ENCODE measurements around the gene SRC.

Gene SRC

DNA sequence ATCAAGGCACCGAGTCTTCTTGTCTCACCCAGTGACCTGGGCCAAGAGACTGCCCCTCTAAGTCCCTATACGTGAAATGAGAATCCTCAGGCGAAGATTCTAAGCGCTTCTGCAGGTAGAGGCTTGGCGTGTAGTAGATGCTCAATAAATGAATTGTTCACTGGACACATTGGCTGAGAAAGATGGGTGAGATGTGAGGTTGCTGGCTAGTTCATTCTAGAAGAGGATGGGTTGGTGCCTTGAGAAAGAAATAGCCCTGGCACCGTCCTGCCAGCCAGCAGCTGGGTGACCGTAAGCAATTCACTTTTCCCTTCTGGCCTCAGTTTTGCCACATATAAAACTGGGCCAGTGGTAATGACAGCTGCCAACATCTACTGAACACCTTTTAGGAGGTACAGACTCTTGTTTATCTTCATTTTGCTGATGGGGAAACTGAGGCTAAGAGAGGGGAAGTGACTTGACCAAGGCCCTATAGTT is 1.4 kb downstream of the SRC start:
- DNase-seq = no peak
- in situ Hi-C loops (cut with MboI; ENCODE audit: low pct_unique_long_range_greater_than_20kb, low sequenced_read_pairs) = no loop called here

DNA sequence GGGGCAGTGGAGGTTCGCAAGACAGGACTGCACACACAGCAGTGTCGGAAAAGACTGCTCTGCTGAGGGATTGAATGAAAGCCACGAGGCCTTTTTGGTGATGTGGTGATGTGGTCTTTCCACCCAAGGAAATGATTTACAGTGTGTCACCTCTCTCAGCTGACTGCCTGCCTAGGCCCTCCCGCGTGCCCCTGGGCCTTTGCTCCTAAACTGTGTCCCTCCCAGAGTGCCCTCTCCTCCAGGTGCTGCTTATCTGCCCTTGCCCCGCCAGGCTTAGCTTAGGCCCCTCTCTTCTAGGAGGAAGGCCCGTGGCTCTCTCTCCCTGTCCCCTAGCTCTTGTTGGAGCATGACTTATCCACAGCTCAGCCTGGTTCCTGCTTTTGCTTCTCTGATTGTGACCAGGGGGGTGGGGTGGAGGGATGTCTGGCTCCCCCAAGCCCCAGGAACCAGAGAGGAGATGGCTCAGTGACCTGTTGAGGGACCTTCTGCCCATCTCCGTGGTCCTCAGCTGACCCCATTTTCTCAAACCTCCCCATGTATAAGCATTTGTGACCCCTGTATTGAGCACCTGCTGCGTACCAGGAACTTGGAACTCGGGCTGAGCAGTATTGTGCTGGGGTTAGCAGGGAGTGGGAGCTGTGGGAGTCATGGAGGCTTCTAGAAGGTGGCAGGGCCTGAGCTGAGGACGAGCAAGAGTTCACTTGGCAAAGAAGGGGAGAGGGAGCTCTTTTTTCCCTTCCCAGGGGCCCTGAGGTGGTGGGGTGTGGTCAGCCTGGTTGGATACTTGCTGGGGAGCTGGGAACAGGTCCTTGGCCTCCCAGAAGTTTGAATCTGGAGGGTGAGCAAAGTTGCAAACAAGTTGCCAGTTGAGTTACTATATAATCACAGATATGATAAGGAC is 2.2 kb downstream of the SRC start:
- DNase-seq = peak; percentile 20
- in situ Hi-C loops (cut with MboI; ENCODE audit: low pct_unique_long_range_greater_than_20kb, low sequenced_read_pairs) = no loop called here

DNA sequence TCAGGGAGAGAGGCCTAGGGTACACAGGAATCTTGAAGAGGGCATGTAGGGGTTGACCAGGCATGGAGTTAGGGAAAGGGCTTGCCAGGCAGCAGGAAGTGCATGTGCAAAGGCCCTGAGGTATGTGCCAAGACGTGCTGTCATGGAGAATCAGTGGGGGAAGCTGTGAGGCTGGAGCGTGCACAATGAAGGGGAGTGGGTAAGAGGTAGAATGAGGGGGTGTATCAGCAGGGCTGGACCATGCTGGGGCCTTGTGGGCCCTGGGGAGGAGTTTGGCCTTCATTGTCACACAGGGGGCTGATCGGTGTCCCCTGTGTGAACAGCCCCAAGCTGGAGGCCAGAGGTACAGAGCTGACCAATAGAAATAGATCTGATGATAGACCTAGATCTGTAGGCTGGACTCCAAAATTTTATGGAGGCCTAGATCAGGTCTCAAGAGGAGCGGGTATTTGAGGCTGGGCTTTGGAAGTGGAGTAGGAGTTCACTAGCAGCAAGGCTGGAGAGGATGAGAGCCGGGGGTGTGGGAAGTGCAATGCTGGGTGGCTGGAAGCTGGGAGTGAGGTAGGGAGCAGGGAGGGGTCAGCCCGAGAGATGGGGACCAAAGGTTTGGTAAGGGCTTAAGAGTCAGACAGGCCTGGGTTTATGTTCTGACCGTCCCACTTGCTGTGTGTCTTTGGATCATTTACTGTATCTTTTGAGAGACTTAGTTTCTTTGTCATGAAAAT is 3.0 kb downstream of the SRC start:
- in situ Hi-C loops (cut with MboI; ENCODE audit: low pct_unique_long_range_greater_than_20kb, low sequenced_read_pairs) = no loop called here
- no peak for DNase-seq

DNA sequence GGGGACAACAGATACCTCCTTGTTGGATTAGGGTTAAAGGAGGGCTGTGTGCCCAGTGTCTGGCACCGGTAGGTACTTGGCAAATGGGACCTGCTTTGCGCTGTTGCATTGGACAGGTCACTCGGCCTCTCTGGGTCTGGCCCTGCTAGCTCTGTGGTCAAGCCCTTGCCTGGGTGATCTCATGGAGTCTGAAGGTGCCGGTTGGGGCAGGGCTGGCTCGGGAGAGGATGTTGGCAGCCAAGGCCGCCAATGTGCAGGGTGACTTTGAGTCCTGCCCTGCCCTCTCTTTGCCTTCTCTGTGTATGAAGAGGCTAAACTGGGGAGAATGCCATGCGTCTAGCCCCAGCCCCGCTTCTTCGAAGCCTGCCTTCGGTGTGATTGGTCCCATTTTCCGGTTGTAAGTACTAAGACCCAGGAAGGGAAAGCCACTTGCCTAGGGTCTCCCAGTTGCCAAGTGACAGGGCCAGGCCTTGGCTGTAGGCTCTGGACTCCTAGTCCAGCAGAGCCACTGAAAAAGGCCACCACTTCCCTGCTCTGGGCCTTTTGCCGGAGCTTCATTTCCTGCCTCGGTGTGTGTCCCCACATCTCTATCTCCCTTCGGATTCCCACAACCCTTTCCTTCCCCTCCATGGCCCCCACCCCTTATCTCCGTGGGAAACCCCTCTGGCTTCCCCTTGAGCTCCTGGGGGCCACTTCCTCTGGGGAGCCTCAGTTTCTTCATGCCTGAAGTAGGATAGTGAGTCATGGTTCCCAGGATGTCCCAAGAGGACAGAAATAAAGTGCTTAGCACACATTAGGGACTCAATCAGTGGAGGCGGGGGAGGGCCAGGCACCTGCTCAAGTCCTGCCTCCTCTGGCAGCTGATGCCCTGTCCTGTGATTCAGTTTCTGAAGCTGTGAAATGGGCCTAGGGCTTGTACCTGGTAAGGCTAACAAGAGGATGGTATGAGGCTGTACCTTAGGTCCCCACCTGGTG is 3.9 kb downstream of the SRC start:
- in situ Hi-C loops (cut with MboI; ENCODE audit: low pct_unique_long_range_greater_than_20kb, low sequenced_read_pairs) = no loop called here
- DNase-seq = no peak

DNA sequence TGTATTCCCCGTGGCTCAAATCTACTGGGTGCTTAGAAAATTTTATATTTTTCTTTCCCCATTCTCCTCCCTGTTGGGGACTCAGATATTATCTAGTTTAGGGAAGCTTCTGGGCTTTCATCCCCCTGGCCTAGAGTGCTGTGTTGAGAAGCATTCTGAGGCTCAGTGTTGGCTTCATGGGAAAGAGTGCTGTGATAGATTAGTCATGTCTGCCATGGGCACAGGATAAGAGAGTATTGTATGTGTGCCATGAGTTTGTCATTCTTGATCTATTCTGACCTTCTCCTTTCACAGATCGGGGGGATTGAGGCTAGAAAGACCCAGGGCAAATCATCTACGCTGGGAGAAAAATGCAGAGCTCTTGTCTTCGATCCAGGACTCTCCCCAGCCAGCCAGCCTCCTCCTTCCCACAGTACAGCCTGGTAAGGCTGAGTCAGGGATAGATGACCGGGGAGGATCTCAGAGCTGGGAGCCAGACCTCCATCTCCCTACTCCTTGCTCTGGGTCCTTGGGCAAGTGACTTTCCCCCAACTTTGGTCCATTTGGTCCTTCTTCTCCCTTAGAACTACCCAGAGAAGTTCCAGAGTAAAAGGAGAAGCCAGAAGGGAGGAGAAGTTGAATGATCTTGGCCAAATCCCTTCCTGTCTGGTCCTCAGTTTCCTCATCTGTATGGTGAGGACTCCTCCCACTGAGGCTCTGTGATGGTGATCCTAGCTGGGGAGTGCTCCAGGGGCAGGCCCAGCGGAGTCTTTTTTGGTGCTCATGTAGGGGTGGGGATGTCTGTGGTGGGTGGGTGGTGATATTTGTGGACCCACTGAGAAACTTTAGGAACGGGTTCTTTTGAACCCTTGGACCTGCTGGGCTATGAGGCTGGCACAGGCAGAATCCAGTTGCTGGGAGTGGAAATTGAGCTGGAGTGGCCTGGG is 5.0 kb downstream of the SRC start:
- in situ Hi-C loops (cut with MboI; ENCODE audit: low pct_unique_long_range_greater_than_20kb, low sequenced_read_pairs) = no loop called here
- DNase-seq = no peak

DNA sequence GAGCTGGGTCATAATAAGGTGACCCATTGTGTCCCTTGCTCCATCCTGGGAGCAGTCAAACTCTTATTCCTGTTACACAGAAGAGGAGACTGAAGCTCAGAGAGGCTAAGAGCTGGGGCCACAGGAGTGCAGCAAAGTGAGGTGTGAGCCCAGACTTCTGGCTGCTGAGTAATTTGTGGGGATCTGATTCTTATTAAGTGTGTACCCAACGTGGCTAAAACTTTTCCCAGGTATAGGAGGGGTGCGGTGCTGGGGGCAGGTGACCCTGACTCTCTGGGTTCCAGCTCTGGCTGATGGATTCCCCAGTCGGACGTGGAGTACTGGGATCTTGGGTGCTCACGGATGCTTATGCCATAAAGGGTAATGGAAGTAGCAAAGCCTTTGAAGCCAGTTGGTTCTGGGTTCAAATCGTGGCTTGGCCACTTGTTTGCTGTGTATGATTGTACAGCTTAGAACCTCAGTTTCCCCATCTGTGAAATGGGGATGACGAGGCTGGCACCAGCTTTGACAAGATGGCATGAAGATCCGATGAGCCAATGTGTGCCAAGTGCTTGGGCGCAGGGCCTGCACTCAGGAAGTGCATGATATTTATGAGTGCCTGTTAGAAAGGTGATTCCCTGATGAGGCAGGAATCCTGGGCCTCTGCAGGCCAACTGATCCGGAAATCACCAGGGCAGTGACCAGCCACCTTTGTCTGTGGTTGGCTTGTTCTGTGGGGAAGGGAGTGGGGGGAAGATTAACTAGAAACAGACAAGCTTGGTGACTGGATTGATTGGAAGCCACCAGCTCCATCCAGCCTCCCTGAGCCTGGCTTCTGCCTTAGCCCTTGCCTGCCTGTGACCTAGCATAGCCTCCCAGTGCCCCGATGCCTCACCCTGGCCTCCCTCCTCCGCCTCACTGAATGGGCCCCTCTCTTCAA is 6.0 kb downstream of the SRC start:
- in situ Hi-C loops (cut with MboI; ENCODE audit: low pct_unique_long_range_greater_than_20kb, low sequenced_read_pairs) = no loop called here
- DNase-seq = no peak

DNA sequence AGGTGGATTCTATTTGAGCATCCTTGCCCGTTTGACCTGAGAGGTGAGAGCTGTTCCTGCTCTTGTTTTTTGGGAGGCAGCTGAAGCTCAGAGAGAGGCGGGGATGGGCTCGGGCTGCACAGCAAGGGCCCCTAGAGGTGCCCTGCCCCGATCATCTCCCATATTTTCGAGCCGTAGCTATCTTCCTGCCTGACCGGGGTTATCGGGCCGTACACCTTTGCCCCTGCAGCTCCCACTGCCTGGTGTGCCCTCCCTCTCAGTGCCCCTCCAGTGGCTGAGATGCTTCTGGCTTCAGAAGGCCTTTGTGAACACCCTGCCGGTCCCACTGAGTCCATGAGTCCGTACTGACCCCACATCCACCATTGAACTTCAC is 6.7 kb downstream of the SRC start:
- no peak for DNase-seq
- in situ Hi-C loops (cut with MboI; ENCODE audit: low pct_unique_long_range_greater_than_20kb, low sequenced_read_pairs) = no loop called here

DNA sequence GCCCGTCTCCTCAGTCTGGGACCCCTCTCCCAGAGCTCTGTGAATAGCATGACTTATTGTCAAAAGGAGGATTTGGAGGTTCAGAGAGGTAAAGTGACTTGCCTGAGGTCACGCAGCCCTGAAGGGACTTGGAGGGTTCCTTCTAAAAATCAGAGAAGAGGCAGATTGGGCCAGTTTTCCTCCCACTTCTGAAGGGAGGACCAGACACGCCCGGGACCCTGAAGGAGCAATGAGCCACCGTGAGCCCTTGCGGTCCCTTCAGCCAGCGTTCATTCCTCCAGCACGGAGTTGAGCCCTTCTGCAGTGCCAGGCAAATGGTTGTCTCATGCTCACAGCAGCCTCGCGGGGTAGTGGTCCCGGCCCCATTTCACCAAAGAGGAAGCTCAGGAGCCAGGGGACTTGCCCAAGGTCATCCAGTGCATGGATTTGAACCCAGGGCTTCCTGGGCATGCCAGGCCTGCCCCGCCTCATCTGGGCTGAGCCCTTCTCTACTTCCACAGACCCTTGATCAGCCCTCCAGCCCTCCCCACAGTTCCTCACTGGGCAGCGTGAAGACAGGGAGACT is 7.4 kb downstream of the SRC start:
- in situ Hi-C loops (cut with MboI; ENCODE audit: low pct_unique_long_range_greater_than_20kb, low sequenced_read_pairs) = no loop called here
- no peak for DNase-seq

DNA sequence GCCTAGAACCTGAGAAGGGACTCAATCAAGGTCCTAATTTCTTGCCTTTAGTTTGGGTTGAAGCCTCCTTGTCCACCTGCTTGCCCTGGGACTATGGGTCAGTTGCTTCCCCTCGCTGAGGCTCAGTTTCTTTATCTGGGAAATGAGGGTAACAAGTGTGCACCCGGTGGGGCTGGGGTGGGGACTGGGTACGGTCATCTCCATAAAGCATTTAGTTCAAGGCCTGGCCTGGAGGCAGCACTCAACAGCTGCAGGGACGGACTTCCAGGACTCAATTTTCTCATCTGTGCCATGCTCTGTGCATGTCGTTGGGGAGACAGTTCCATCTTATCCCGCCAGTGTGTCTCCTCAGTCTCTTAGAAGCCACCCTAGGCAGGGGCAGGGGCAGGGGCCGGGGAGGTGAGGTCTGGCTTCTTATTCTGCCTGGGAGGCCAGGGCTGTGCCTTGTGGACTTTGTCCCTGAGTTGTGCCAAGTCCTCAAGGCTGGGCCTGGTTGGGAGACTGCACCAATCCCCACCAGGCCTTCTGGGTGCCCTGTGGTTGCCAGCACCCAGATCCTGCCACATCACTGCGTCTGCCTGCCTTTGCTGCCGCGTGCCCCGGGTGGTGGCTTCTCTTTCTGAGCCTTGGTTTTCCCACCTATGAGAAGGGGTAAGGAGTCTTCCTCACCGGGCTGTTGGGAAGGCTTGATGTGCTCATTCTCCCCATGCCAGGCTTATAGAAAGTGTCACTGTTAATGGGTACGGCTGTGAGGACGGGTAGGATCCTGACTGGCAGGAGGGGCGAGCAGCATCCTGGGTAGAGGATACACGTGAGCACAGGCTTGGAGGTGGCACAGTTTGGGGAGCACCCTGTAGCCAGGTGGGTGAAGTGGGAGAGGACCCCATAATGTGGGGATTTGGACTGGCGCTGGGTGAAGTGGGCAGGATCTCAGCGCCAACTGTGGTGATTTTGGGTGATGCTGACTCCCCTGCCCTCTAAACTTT is 8.6 kb downstream of the SRC start:
- in situ Hi-C loops (cut with MboI; ENCODE audit: low pct_unique_long_range_greater_than_20kb, low sequenced_read_pairs) = no loop called here

DNA sequence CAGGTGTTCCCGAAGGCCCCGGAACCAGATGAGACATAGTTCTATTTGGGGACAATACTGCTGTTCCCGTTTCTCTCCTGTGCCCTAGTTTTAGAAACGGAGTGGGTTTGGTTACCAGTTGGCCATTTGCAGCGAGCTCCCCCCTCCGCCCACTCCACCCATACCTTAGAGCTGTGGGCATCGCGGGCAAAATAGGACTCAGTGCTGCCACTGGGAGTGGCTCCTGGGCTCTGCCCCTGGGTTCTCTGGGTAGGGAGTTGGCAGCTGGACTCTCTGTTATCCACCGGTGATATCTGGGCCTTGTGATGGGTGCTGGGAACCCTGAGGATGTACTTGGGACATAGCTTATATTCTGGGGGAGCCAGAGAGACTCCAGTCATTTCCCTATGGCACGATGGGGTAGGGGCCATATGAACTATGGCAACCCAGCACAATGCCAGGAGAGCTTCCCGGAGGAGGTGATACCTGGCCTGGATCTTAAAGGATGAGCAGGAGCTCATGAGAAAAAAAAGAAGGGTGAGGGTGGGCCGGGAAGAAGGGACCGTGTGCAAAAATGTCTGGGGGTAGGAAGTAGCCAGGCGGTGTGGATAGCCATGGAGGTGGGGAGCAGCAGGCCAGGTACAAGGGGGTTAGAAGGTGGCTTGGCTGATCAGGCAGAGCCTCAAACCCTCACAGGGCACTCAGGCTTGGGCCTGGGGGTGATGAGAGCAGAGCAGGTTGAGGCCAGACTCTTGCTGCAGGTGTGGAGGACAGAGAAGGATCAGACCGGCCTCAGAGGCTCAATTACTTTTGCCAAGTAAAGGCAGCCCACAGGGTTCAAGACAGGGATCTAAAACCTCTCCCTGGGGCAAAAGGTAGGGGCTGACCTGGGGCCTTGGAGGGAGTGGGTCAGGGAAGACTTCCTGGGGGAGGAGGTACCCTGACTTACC is 9.6 kb downstream of the SRC start:
- no peak for DNase-seq
- in situ Hi-C loops (cut with MboI; ENCODE audit: low pct_unique_long_range_greater_than_20kb, low sequenced_read_pairs) = no loop called here

More for the DNA sequence above, 8.6 kb downstream of the SRC start:
- no peak for DNase-seq

DNA sequence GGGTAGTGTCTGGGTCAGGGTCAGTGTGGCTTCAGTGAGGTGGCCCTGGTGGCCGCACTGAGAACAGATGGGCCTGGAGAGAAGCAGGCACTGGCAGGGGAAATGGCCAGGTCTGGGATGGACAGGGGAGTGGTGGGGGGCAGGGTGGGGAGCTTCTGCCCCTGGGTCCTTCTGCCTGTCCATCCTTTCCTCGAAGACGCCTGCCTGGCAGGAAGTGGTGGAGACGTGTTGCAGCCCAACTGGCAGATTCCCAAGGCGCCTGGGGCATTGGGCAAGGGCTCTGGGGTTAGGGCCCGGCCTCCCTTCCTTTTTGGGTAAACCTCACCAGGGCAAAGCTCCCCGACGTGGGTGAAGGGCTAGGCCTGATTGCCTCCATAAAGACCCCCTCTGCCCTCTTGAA is 10.4 kb downstream of the SRC start:
- no peak for DNase-seq
- in situ Hi-C loops (cut with MboI; ENCODE audit: low pct_unique_long_range_greater_than_20kb, low sequenced_read_pairs) = no loop called here

DNA sequence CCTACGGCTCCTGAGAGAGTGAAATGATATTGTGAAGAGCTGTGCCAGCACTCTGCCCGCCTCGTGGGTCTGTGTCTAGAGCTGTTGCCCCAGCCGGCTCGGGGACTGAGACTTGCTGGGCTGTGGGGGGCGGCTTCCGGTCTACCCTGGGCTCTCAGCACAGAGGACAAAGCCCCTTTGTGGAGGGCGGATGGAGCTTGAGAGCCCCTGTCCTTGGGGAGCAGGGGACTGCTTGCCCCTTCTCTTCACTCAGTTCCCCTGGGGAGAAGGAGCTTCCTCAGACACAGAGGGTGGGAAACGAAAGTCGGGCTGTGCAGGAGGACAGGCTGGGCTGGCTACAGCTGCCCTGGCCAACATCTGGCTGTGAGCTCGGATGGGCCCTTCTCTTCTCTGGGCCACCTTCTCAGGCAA is 11.0 kb downstream of the SRC start:
- in situ Hi-C loops (cut with MboI; ENCODE audit: low pct_unique_long_range_greater_than_20kb, low sequenced_read_pairs) = no loop called here
- no peak for DNase-seq

DNA sequence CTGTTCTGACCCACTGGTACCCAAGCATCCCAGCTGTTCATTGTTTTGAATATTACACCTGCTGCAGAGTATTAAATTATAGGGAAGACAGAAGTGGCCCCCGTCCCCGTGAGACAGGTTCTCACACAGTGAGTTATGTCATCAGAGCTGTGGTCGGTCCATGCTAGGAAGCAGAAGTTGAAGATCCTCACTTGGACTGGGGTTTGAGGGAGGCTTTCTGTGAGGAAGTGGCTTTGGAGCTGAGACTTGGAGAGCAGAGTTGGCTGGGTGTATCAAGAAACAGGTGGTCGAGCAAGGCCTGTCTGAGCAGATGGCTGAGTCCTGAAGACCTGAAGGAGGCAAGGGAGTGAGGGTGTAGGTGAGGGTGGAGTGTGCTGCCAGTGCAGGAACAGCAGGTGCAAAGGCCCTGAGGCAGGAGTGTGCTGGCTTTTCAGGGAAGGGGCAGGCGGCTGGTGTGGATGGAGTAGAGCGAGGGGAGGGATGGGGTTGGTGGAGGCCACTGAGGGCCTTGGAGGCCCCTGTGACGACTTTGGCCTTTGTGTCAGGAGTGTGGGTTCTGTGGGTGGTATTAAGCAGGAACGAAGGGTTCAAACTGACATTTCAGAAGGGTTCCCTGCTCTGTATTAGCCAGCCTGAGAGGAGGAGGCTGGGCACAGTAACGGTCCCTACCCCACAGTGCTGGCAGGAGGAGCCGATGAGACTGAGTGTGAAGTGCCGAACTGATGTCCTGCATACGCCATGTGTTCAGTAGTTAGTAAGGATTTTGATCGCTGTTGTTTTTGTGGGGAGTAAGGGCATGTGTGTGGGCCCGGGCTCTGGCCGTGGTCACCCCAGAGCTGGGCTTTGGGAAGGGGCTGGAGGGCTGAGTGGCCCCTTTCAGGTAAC is 11.8 kb downstream of the SRC start:
- peak; percentile 84 for DNase-seq
- in situ Hi-C loops (cut with MboI; ENCODE audit: low pct_unique_long_range_greater_than_20kb, low sequenced_read_pairs) = no loop called here
